ENCODE measurements around the gene CSH1.

CSH1 gene

GRCh38 chr17:63939401-63939800, 43.0 kb upstream of the CSH1 start:
- H3K4me1 ChIP-seq, result no peaks in the 10 kb centered on the region
- no peak for TF ChIP-seq CTCF (IDR thresholded peaks at IDR 0.05)
- H3K9ac ChIP-seq, result no peak overlapping the region
- no peak overlapping the region for H3K27ac ChIP-seq
- no peak overlapping the region for H2AFZ ChIP-seq
- H3K36me3 ChIP-seq (ENCODE audit: control insufficient read depth, insufficient read depth, low read length), result no peaks in the 10 kb centered on the region
- no peaks in the 10 kb centered on the region for H3K27me3 ChIP-seq (ENCODE audit: control insufficient read depth, insufficient read depth, low read length)
- H3K9me3 ChIP-seq (ENCODE audit: control insufficient read depth, low read length), result no peaks in the 10 kb centered on the region
- no peak overlapping the region for H3K4me3 ChIP-seq (ENCODE audit: low read depth, low read length)
- H3K79me2 ChIP-seq, result no peaks in the 10 kb centered on the region
- no peak overlapping the region for H3K4me2 ChIP-seq (ENCODE audit: low read length)

- Histone ChIP-seq H2AFZ (no peak overlapping the region), H3K9me3 (ENCODE audit: control insufficient read depth, low read length) (no peaks in the 10 kb centered on the region), H3K79me2 (no peaks in the 10 kb centered on the region), H3K4me2 (ENCODE audit: low read length) (no peak overlapping the region), H3K4me3 (ENCODE audit: low read depth, low read length) (no peak overlapping the region), H3K27me3 (ENCODE audit: control insufficient read depth, insufficient read depth, low read length) (no peaks in the 10 kb centered on the region), H3K36me3 (ENCODE audit: control insufficient read depth, insufficient read depth, low read length) (no peaks in the 10 kb centered on the region), H3K4me1 (no peaks in the 10 kb centered on the region), H3K9ac (no peak overlapping the region), H3K27ac (no peak overlapping the region)
- no peak for TF ChIP-seq CTCF (IDR thresholded peaks at IDR 0.05)
These were observed 41.5 kb upstream of the CSH1 start for GRCh38 chr17:63937920-63938319.

- H2AFZ ChIP-seq, result no peak overlapping the region
- H3K27ac ChIP-seq, result no peak overlapping the region
- no peak overlapping the region for H3K4me2 ChIP-seq (ENCODE audit: low read length)
- H3K36me3 ChIP-seq (ENCODE audit: control insufficient read depth, insufficient read depth, low read length), result no peaks in the 10 kb centered on the region
- no peaks in the 10 kb centered on the region for H3K9me3 ChIP-seq (ENCODE audit: control insufficient read depth, low read length)
- H3K4me1 ChIP-seq, result no peaks in the 10 kb centered on the region
- no peak overlapping the region for H3K4me3 ChIP-seq (ENCODE audit: low read depth, low read length)
- no peaks in the 10 kb centered on the region for H3K27me3 ChIP-seq (ENCODE audit: control insufficient read depth, insufficient read depth, low read length)
- H3K79me2 ChIP-seq, result no peaks in the 10 kb centered on the region
- TF ChIP-seq CTCF (IDR thresholded peaks at IDR 0.05), result no peak
- no peak overlapping the region for H3K9ac ChIP-seq
These were observed 40.9 kb upstream of the CSH1 start for GRCh38 chr17:63937319-63937718.

GRCh38 chr17:63934183-63935112, 38.1 kb upstream of the CSH1 start:
- no peaks in the 10 kb centered on the region for H3K27me3 ChIP-seq (ENCODE audit: control insufficient read depth, insufficient read depth, low read length)
- no peaks in the 10 kb centered on the region for H3K4me1 ChIP-seq
- no peak for TF ChIP-seq CTCF (IDR thresholded peaks at IDR 0.05)
- no peaks in the 10 kb centered on the region for H3K36me3 ChIP-seq (ENCODE audit: control insufficient read depth, insufficient read depth, low read length)
- H2AFZ ChIP-seq, result no peak overlapping the region
- no peaks in the 10 kb centered on the region for H3K79me2 ChIP-seq
- H3K9me3 ChIP-seq (ENCODE audit: control insufficient read depth, low read length), result no peaks in the 10 kb centered on the region
- H3K4me2 ChIP-seq (ENCODE audit: low read length), result no peak overlapping the region
- H3K4me3 ChIP-seq (ENCODE audit: low read depth, low read length), result no peak overlapping the region
- H3K27ac ChIP-seq, result no peak overlapping the region
- no peak overlapping the region for H3K9ac ChIP-seq

GRCh38 chr17:63933598-63933997, 37.2 kb upstream of the CSH1 start:
- H3K27me3 ChIP-seq (ENCODE audit: control insufficient read depth, insufficient read depth, low read length), result no peaks in the 10 kb centered on the region
- H3K9me3 ChIP-seq (ENCODE audit: control insufficient read depth, low read length), result no peaks in the 10 kb centered on the region
- TF ChIP-seq CTCF (IDR thresholded peaks at IDR 0.05), result no peak
- H3K79me2 ChIP-seq, result no peaks in the 10 kb centered on the region
- no peak overlapping the region for H3K4me3 ChIP-seq (ENCODE audit: low read depth, low read length)
- no peak overlapping the region for H3K27ac ChIP-seq
- no peak overlapping the region for H3K4me2 ChIP-seq (ENCODE audit: low read length)
- no peaks in the 10 kb centered on the region for H3K36me3 ChIP-seq (ENCODE audit: control insufficient read depth, insufficient read depth, low read length)
- H3K4me1 ChIP-seq, result no peaks in the 10 kb centered on the region
- no peak overlapping the region for H3K9ac ChIP-seq
- H2AFZ ChIP-seq, result no peak overlapping the region
